ENCODE measurements around the gene TAS2R19.
"Not testable (repeated sequence)": the region's sequence is repeated elsewhere in the genome, so short reads cannot be mapped to it uniquely, and the experiment has no call there.

The TAS2R19 gene, protein sequence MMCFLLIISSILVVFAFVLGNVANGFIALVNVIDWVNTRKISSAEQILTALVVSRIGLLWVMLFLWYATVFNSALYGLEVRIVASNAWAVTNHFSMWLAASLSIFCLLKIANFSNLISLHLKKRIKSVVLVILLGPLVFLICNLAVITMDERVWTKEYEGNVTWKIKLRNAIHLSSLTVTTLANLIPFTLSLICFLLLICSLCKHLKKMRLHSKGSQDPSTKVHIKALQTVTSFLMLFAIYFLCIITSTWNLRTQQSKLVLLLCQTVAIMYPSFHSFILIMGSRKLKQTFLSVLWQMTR

DNA sequence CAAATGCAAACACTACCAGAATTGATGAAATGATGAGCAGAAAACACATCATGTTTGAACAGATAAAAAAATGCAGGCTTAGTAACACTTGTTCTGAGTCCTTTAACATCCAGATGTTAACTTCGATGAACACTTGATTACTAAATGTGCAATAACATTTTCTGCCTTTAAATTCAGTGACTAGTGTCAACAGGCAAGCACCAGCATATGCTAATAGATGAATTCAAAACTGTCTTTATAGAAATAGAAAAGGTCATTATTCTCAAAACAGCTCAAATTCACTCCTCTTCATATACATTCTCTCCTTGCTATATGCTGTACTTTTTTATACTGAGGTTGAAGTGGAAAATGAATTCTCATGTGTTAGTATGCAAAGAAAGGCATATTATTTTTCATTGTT lies at the start of gene TAS2R19:
Gene TAS2R19 (minus strand): TSS at position 101 of the 400 bp plus-strand sequence. CDS start 49 bp downstream, at position 52.
- in situ Hi-C loops (cut with HindIII; ENCODE audit: low sequenced_read_pairs), result no loop called here

DNA sequence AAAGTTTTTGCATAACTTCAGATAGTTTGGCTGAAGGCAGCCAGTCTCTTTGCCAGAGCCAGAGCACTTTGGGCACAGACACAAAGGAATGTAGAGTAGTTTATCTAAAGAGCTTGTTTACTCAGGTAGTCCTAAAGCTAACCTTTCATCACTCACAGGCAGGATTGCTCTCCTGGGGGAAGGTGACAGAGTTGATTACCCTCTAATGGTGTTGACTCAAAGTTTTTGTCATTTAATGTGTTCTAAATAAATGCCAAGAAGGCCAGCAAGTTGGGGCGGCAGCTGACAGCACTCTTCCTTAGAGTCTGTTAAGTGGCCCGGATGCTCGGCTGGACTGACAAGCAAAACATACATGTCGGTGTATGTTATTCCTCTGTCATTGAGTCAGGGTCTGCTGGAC lies 49.0 kb upstream of the TAS2R19 start:
- in situ Hi-C loops (cut with HindIII; ENCODE audit: low sequenced_read_pairs), result no loop called here

DNA sequence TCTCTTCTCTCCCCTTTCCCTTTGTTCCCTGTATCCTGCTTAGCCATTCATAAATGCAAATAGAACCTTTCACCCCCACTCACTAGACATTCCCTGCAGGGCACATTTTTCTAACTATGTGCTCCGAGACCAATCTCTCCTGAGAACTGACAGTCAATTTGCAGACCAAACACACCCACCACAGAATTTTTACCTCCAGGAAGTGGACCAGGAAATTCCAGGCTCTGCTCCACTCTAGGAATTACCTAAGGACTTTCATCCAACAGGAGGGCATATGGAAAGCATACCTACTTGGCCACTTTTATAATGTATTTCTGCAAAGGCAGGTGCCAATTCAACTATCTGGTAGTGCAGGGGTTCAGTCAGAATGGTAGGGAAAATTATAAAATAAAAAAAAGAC lies 48.6 kb upstream of the TAS2R19 start:
- in situ Hi-C loops (cut with HindIII; ENCODE audit: low sequenced_read_pairs), result no loop called here

DNA sequence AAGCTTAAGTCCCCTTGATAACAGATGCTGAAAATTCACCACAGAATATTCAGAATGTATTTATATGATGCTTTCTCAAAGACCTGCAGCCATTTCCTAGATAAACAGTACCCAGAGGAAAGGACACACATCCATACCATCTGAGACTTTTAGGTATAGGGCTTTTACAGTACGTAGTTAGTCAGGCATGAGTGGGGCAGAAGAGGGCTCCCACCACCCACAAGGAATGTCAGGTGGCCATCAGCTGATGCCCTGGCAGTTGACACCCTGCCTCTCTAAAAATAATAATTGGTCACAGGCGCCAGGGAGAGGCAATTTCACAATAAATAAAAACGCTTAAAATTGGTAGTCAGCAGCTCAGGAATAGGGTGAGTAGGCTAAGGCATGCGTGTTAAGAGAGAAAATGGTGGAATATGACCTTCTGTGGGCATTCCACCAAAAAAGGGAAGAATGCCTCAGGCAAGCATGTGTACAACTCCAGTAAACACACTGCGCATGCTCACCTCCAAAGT lies 47.5 kb upstream of the TAS2R19 start:
- in situ Hi-C loops (cut with HindIII; ENCODE audit: low sequenced_read_pairs), result no loop called here

DNA sequence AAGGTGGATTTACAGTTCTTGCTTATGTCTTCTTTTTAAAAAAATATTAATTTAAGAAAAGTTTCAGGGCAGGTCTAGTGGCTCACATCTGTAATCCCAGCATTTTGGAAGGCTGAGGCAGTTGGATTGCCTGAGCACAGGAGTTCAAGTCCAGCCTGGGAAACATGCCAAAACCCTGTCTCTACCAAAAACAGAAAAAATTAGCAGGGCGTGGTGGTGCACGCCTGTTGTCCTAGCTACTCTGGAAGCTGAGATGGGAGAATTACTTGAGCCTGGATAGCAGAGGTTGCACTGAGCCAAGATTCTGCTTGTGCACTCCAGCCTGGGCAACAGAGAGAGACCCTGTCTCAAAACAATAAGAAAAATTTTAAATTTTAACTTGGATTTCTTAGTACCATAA lies 45.1 kb upstream of the TAS2R19 start:
- in situ Hi-C loops (cut with HindIII; ENCODE audit: low sequenced_read_pairs), result no loop called here

DNA sequence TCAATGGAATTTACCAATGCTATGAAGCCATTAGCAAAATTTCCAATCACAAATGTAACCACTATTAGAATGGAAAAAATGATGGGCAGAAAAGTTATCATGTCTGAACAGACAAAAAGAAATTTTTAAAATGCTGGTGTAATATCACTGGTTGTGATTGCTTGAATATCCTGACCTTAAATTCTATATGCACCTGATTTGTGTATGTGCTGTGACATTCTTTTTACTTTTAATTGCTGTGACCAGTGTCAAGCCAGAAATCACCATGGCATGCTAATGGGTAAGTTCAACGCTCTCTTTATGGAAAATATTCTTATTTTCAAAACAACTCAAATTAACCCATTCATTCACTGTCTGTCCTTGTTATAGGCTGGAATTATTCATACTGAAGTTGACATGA lies 39.8 kb upstream of the TAS2R19 start, which contains the start of gene TAS2R46:
Gene TAS2R46 (minus strand): TSS at position 101 of the 400 bp plus-strand sequence. CDS start 0 bp downstream, at position 101.
- in situ Hi-C loops (cut with HindIII; ENCODE audit: low sequenced_read_pairs), result not testable (repeated sequence)

DNA sequence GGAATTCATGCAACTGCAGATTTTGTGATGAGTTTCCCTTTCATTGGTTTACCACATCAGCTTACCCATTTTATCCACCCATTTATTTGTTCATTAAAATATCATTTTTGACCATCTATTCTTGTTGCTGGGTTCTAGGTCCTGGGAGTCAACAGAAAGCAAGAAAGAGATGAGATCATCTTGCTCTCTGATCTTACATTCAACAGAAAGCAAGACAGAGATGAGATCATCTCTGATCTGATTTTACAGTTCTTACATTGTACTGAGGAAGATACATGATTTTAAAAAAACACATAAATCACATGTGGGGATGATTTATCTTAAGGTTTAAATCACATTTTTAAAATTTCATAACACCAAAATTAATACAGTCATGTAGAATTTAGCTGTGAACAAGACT lies 37.4 kb upstream of the TAS2R19 start:
- in situ Hi-C loops (cut with HindIII; ENCODE audit: low sequenced_read_pairs), result no loop called here

DNA sequence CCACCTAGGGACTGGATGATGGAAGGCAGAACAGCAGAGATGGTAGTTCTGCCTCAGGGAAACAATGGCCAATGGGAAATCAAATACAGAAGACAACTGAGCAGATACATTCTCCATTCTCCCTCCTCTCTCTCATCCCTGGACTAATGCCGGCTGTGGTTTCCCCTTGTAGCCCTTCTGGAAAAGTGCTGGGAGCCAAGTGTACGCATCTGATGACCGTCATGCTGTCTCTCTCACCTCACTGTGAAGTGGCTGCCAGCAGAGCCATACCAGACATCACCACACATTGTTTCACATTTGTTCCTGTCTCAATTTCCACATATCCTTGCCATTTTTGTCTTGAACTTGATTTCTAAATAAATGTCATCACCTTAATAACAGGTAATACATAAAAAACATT lies 36.6 kb upstream of the TAS2R19 start:
- in situ Hi-C loops (cut with HindIII; ENCODE audit: low sequenced_read_pairs), result no loop called here

DNA sequence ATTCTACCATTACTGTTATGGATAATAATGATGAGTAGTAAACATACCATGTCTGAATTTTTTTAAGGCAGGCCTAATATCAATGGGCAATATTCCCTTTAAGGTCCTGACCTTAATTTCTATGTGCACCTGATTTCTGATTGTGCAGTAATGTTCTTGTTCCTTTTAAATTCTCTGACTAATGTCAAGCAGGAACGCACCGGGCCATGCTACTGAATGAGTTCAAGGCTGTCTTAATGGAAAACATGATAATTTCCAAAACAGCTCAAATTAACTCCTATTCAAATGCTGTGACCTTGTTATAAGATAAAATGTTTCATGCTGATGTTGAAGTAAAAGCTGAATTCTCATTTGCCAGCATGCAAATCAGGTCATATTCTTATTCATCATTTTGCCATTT lies 32.9 kb upstream of the TAS2R19 start:
- in situ Hi-C loops (cut with HindIII; ENCODE audit: low sequenced_read_pairs), result no loop called here

DNA sequence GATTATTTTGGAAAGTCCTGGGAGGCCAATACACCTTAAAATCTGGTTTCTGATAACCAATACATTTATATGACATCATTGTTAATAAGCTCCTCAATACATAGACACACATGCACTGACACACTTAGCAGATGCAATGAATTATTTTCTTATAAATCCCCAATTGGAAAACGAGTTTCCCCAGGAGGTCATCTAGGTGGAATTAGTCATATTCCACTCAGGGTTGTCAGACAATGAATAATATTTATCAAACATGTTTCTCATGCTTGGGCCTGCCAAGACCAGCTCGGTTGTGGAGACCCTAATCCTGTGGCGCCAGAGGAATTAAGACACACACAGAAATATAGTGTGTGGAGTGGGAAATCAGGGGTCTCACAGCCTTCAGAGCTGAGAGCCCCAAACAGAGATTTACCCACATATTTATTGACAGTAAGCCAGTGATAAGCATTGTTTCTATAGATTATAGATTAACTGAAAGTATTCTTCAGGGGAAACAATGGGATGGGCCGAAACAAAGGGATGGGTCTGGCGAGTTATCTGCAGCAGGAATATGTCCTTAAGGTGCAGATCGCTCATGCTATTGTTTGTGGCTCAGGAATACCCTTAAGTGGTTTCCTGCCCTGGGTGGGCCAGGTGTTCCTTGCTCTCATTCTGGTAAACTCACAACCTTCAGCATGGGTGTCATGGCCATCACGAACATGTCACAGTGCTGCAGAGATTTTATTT lies 27.5 kb upstream of the TAS2R19 start:
- in situ Hi-C loops (cut with HindIII; ENCODE audit: low sequenced_read_pairs), result not testable (repeated sequence)

DNA sequence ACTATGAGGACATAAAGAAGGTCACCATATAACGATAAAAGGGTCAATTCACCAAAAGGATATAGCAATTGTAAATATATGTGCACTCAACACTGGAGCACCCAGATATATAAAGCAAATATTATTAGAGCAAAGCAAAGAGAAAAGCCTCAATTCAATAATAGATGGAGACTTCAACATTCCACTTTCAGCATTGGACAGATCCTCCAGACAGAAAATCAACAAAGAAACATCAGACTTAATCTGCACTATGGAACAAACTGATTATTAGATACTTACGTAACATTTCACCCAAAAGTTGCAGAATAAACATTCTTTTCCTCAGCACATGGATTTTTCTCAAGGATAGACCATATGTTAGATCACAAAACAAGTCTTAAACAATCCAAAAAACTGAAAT lies 18.9 kb upstream of the TAS2R19 start:
- in situ Hi-C loops (cut with HindIII; ENCODE audit: low sequenced_read_pairs), result not testable (repeated sequence)

DNA sequence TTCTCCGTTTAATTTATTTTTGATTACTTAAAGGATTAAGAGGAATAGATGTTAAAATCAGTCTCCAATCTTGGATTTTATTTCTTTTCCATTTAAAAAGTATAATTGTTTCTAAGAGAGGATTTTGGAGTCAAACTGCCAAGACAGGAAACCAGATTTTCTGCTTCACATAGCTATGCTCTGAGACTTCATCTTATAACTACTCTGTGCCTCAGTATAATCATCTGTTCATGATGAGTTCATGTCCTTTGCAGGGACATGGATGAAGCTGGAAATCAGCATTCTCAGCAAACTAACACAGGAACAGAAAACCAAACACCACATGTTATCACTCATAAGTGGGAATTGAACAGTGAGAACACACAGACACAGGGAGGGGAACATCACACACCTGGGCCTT lies 17.7 kb upstream of the TAS2R19 start:
- in situ Hi-C loops (cut with HindIII; ENCODE audit: low sequenced_read_pairs), result no loop called here

DNA sequence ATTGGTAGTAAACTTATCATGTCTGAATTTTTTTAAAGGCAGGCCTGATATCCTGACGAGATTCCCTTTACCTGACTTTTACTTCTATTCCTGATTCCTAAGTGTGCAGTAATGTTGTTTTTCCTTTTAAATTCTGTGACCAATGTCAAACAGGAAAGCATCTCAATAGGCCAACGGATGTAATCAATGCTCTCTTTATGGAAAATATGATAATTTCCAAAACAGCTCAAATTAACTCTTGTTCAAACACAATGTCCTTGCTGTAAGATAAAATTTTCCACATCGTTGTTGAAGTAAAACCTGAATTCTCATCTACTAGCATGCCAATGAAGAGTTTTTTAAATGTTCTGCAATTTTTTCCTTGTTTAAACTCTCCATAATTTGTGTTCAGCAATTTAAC lies 16.8 kb upstream of the TAS2R19 start:
- in situ Hi-C loops (cut with HindIII; ENCODE audit: low sequenced_read_pairs), result no loop called here

DNA sequence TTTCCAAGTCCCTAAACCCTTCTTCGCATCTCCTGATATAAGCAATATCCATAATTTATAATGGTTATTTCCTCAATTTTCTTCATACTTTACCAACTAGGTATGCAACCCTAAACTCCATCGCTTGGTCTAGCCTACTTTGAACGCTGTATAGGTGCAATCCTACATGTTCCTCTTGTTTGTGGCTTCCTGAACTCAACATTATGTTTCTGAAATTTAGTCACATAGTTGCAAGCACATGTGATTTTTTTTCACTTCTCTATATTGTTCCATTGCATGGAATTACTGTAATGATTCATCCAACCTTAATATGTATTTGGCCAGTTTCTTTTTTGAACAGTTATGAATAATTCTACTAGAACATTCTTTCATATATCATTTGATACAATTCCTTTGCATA lies 11.5 kb upstream of the TAS2R19 start:
- in situ Hi-C loops (cut with HindIII; ENCODE audit: low sequenced_read_pairs), result not testable (repeated sequence)

DNA sequence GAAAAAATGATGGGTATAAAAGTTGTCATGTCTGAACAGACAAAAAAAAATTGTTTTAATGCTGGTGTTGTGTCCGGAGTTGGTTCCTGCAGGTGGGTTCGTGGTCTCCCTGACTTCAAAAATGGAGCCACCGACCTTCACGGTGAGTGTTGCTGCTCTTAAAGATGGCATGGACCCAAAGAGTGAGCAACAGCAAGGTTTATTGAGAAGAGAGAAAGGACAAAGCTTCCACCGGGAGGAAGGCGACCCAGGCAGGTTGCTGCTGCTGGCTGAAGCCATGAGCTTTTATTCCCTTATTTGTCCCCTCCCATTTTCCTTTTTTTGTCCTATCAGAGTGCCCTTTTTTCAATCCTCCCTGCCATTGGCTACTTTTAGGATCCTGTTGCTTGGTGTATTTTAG lies 8.9 kb upstream of the TAS2R19 start, which contains the start of gene TAS2R31:
Gene TAS2R31 (minus strand): TSS at position 101 of the 400 bp plus-strand sequence. CDS start 72 bp downstream, at position 29.
- in situ Hi-C loops (cut with HindIII; ENCODE audit: low sequenced_read_pairs), result no loop called here

DNA sequence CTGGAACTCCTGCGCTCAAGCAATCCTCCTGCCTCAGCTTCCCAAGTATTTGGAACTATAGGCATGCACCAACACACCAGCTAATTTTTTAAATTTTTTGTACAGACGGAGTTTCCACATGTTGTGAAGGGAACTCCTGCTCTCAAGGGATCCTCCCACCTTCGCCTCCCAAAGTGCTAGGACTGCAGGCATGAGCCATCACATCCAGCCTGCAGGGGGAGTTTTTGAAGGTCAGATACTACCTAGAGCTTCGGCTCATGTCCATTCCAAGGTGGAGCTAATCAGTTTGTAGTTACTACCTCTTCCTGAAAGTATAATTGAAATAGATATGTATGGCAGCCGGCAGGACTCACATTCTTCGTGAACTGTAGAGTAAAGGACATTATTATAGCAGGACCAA lies 3.7 kb upstream of the TAS2R19 start:
- in situ Hi-C loops (cut with HindIII; ENCODE audit: low sequenced_read_pairs), result no loop called here

DNA sequence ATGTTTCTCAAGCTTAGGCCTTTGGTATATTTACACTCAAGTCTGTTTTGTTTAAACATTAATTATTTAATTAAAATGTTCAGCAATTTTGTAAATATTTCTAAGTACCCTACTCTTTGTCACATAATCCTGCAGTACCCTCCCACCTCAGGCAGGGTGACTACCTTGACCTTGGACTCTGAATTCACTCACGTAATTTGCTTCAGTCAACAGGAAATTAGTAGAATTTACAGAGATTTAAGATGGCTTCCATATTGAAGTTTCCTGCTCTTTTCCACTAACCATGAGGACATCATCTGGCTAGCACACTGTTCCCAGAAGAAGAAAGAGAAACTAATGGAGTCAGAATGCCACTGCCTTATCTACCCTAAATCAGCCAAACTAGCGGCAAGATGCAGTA lies 967 bp upstream of the TAS2R19 start:
- in situ Hi-C loops (cut with HindIII; ENCODE audit: low sequenced_read_pairs), result no loop called here

DNA sequence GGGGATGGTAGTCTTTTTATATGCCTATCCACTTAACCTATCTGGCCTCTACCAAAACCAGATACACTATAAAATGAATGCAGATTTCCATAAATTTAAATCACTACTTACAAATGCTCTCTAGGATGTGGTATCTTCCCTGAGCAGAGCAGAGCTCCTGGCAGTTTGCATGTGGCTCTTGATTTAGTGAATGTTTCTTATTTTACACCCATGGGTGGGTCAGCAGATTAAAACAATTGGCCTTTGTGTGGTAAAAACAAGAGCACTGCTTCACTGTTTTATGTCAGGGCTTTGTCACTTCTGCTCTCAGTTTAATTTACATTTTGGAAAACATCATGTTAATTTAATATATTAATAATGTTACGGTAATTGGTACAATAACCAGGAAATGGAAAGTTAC lies 5.5 kb downstream of the TAS2R19 start:
- in situ Hi-C loops (cut with HindIII; ENCODE audit: low sequenced_read_pairs), result no loop called here

DNA sequence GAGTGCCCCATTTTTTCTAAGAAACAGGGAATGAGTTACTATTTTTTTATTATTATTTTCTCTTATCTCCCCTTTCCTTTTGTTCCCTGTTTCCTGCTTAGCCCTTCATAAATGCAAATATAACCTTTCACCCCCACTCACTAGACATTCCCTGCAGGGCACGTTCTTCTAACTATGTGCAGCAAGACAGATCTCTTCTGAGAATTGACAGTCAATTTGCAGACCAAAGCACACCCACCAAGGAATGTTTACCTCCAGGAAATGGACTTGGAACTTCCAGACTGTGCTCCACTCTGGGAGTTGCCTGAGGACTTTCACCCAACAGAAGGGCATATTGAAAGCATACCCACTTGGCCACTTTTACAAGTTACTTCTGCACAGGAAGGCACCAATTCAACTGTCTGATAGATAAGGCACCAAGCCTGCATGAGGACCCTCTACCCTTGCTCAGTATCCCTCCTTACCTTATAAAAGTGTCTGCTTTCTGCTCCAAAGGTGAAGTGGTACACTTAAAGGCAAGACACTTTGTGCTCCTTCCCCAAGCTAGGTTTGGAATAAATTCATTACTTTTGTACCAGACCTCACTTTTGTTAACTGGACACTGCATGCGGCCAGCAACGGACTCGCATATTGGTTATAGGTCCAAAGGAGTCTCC lies 6.5 kb downstream of the TAS2R19 start:
- in situ Hi-C loops (cut with HindIII; ENCODE audit: low sequenced_read_pairs), result no loop called here

DNA sequence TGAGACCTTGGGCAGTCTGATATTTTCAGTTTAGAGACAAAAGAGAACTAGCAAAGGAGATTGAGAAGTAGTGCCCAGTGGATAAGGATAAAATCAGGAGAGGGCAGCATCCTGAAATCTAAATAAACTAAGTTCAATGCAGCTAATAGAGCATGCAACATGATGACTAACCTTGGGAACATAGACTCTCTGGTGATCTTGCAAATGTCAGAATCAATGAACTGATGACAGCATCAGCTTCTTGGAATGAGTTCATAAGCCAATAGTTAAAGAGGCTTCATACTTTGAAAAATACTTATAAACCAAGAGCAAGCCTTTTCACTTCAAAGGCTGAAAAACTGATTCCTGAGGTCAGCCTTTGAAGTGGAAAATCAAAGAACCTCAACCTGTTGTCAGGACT lies 8.2 kb downstream of the TAS2R19 start:
- in situ Hi-C loops (cut with HindIII; ENCODE audit: low sequenced_read_pairs), result no loop called here

DNA sequence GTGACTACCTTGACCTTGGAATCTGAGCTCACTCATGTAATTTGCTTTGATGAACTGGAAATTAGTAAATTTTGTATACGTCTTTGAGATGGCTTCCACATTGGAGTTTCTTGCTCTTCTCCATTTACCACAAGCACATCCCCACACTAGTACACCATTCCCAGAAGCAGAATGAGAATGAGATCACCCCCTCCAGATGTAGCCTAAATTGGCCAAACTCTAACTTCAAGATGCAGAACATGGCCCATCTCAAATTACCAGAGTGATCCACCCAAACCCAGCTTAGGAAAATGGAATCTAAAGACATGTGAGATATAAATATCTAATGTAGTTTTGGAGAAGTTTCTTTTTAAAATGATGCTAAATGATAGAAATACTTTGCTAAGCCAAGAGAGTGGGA lies 14.8 kb downstream of the TAS2R19 start:
- in situ Hi-C loops (cut with HindIII; ENCODE audit: low sequenced_read_pairs), result no loop called here

DNA sequence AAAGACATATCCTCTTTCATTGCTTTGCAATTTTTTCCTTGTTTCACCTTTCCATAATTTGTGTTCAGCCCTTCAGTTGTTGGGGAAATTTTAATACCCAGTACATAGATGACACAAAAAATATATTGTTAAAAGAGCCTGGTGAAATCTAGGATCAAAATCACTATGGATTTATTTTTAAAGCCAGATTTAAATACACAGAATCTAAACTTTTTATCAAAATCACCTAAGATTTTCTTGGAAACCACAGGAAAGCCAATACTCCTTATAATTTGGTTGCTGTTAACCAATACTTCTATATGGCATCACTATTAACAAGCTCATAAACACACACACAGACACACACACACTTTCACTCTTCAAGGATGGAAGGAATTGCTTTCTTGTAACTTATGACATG lies 24.2 kb downstream of the TAS2R19 start, which contains the start of gene TAS2R20:
Gene TAS2R20 (minus strand): TSS at position 101 of the 400 bp plus-strand sequence. CDS start 429 bp downstream, outside the sequence.
- in situ Hi-C loops (cut with HindIII; ENCODE audit: low sequenced_read_pairs), result no loop called here
